H1 (cell line): ENCODE results near the gene GRAMD4. TPM values are rescaled to one million over a fixed set of nuclear protein-coding genes. Genes with fewer than 3 reads are reported as not detected.

Source experiments
- CTCF ChIA-PET: fragments of 300-600 bp; sonication (Branson Sonifier 250); formaldehyde crosslinking; loops from one replicate; lab custom pipeline; 2021; ENCODE audit not compliant: partially characterized antibody; lab: Charles Lee
- POLR2A ChIA-PET: fragments of 300-600 bp; sonication (Branson Sonifier 250); formaldehyde crosslinking; loops from one replicate; lab custom pipeline; 2021; ENCODE audit warnings: inconsistent platforms; ENCODE audit not compliant: partially characterized antibody; lab: Charles Lee
- DNase-seq, 2 experiments: peaks; one replicate each; pipeline versions ENCODE4 v3.0.0 to v3.0.0-alpha.2; 2010 to 2022; ENCODE audit warnings: low spot score in 2 of 2, low read depth in 1 of 2, mixed read lengths in 1 of 2
- FAIRE-seq: peaks from 2 replicates; lab custom pipeline; 2011; peaks lifted over from hg19 to GRCh38; lab: Jason Lieb, UNC
- H2AFZ ChIP-seq: 2 replicates; pipeline ENCODE4 v1.8.1; 2012; ENCODE audit warnings: low read length, inconsistent platforms
- H2AK5ac ChIP-seq: 2 replicates; pipeline ENCODE4 v1.6.1; 2013; ENCODE audit warnings: low read depth, low read length
- H2BK120ac ChIP-seq: replicated peaks from 2 replicates; pipeline ENCODE3; 2013; ENCODE audit warnings: low read depth, low read length, inconsistent platforms
- H2BK12ac ChIP-seq: 2 replicates; pipeline ENCODE4 v1.6.1; 2013; ENCODE audit warnings: low read depth, low read length
- H2BK15ac ChIP-seq: 2 replicates; pipeline ENCODE4 v1.6.1; 2013; ENCODE audit warnings: low read length
- H2BK20ac ChIP-seq: 2 replicates; pipeline ENCODE4 v1.6.1; 2013; ENCODE audit warnings: low read length
- H2BK5ac ChIP-seq: 2 replicates; pipeline ENCODE4 v1.6.1; 2013; ENCODE audit warnings: low read depth, low read length
- H3K14ac ChIP-seq: 2 replicates; pipeline ENCODE4 v1.6.1; 2013; ENCODE audit warnings: inconsistent platforms; ENCODE audit not compliant: insufficient read length
- H3K18ac ChIP-seq: 2 replicates; pipeline ENCODE4 v1.6.1; 2013; ENCODE audit warnings: low read length; ENCODE audit errors: extremely low read depth
- H3K23ac ChIP-seq: 2 replicates; pipeline ENCODE4 v1.6.1; 2013; ENCODE audit warnings: inconsistent platforms; ENCODE audit not compliant: insufficient read length
- H3K23me2 ChIP-seq: 2 replicates; pipeline ENCODE4 v1.6.1; 2013; ENCODE audit warnings: low read depth, low read length
- H3K27ac ChIP-seq: 2 replicates; pipeline ENCODE4 v1.6.1; 2011; ENCODE audit warnings: low read depth, low read length, inconsistent platforms
- H3K27me3 ChIP-seq, 4 experiments: replicated peaks in 1 of 4; 1 replicate in 1 of 4; 2 replicates in 3 of 4; pipeline versions ENCODE4 v1.6.1 to v1.8.1; 2011 to 2013; ENCODE audit warnings: low read length in 3 of 4, mild to moderate bottlenecking in 3 of 4, inconsistent platforms in 2 of 4, mixed read lengths in 2 of 4, moderate library complexity in 1 of 4; ENCODE audit not compliant: control insufficient read depth in 3 of 4, insufficient read depth in 3 of 4; ENCODE audit errors: extremely low read depth in 1 of 4
- H3K36me3 ChIP-seq, 4 experiments: 2 replicates each; pipeline versions ENCODE4 v1.6.1 to v1.8.1; 2011 to 2013; ENCODE audit warnings: mild to moderate bottlenecking in 4 of 4, low read length in 3 of 4, moderate library complexity in 2 of 4, control low read depth in 1 of 4, inconsistent platforms in 1 of 4; ENCODE audit not compliant: insufficient read depth in 4 of 4, control insufficient read depth in 2 of 4
- H3K4ac ChIP-seq: replicated peaks from 2 replicates; pipeline ENCODE3; 2013; ENCODE audit warnings: low read length, low read depth, mixed read lengths, inconsistent platforms; ENCODE audit not compliant: insufficient read length
- H3K4me1 ChIP-seq, 4 experiments: replicated peaks in 1 of 4; 1 replicate in 1 of 4; 2 replicates in 3 of 4; pipeline versions ENCODE4 v1.6.1 to v1.8.1; 2011 to 2013; ENCODE audit warnings: low read length in 3 of 4, inconsistent platforms in 2 of 4, mixed read lengths in 1 of 4; ENCODE audit not compliant: insufficient read depth in 4 of 4, control insufficient read depth in 3 of 4
- H3K4me2 ChIP-seq, 2 experiments: 2 replicates each; pipeline versions ENCODE4 v1.6.1 to v1.8.1; 2011 to 2013; ENCODE audit warnings: low read depth in 2 of 2, low read length in 2 of 2, control low read depth in 1 of 2, inconsistent platforms in 1 of 2, mild to moderate bottlenecking in 1 of 2; ENCODE audit not compliant: insufficient read depth in 1 of 2
- H3K4me3 ChIP-seq, 4 experiments: fragments of 200-600, 300-600 bp in 1 of 4; sonication (generic), shearing (Covaris generic), sonication (Bioruptor Twin) in 1 of 4; 2 replicates each; pipeline versions ENCODE4 v1.5.1 to v1.8.1; 2011 to 2016; ENCODE audit warnings: low read length in 4 of 4, low read depth in 3 of 4, control low read depth in 2 of 4, inconsistent platforms in 2 of 4, mild to moderate bottlenecking in 2 of 4, mixed read lengths in 1 of 4, moderate library complexity in 1 of 4; ENCODE audit not compliant: insufficient read depth in 2 of 4; ENCODE audit errors: extremely low read depth in 1 of 4
- H3K56ac ChIP-seq: replicated peaks from 2 replicates; pipeline ENCODE3; 2013; ENCODE audit warnings: low read depth, mild to moderate bottlenecking, mixed read lengths, low read length, inconsistent platforms; ENCODE audit not compliant: insufficient read length
- H3K79me1 ChIP-seq: 2 replicates; pipeline ENCODE4 v1.6.1; 2013; ENCODE audit warnings: low read depth, low read length, control low read depth
- H3K79me2 ChIP-seq, 2 experiments: 2 replicates each; pipeline versions ENCODE4 v1.6.1 to v1.8.1; 2012 to 2013; ENCODE audit warnings: low read length in 2 of 2, mild to moderate bottlenecking in 2 of 2, inconsistent platforms in 1 of 2; ENCODE audit not compliant: insufficient read depth in 2 of 2, control insufficient read depth in 1 of 2
- H3K9ac ChIP-seq, 4 experiments: replicated peaks in 1 of 4; 1 replicate in 1 of 4; 2 replicates in 3 of 4; pipeline versions ENCODE4 v1.6.1 to v1.8.1; 2011 to 2013; ENCODE audit warnings: low read depth in 3 of 4, low read length in 3 of 4, control low read depth in 2 of 4, mild to moderate bottlenecking in 2 of 4, moderate library complexity in 2 of 4, inconsistent platforms in 1 of 4; ENCODE audit errors: extremely low read depth in 1 of 4
- H3K9me3 ChIP-seq, 2 experiments: 2 replicates each; pipeline versions ENCODE4 v1.6.1 to v1.8.1; 2012 to 2013; ENCODE audit warnings: mild to moderate bottlenecking in 2 of 2, moderate library complexity in 2 of 2, control low read depth in 1 of 2, inconsistent platforms in 1 of 2, low read depth in 1 of 2, low read length in 1 of 2, mixed read lengths in 1 of 2; ENCODE audit not compliant: insufficient read depth in 2 of 2
- H4K20me1 ChIP-seq, 2 experiments: replicated peaks in 1 of 2; 2 replicates each; pipeline versions ENCODE3 to v1.8.1; 2011 to 2013; ENCODE audit warnings: inconsistent platforms in 2 of 2, low read length in 2 of 2, mild to moderate bottlenecking in 1 of 2; ENCODE audit not compliant: insufficient read depth in 2 of 2, control insufficient read depth in 1 of 2
- H4K5ac ChIP-seq: 2 replicates; pipeline ENCODE4 v1.6.1; 2013; ENCODE audit warnings: low read length, low read depth, mixed read lengths, inconsistent platforms; ENCODE audit not compliant: insufficient read length
- H4K8ac ChIP-seq: 2 replicates; pipeline ENCODE4 v1.8.0; 2013; ENCODE audit warnings: mild to moderate bottlenecking, moderate library complexity, low read length, inconsistent platforms; ENCODE audit not compliant: insufficient read depth; ENCODE audit errors: extremely low read depth
- H4K91ac ChIP-seq: replicated peaks from 2 replicates; pipeline ENCODE3; 2013; ENCODE audit warnings: low read length, mixed read lengths, inconsistent platforms; ENCODE audit not compliant: insufficient read length
- ASH2L ChIP-seq: fragments of 200-600, 300-600 bp; sonication (generic); IDR thresholded peaks from one replicate; pipeline ENCODE4 v1.7.1; 2017; ENCODE audit warnings: low read length
- FOSL1 ChIP-seq: IDR thresholded peaks from 2 replicates; pipeline ENCODE4 v1.6.1; 2011; ENCODE audit warnings: mild to moderate bottlenecking, low read depth, low read length, moderate library complexity; ENCODE audit not compliant: insufficient read depth
- GABPA ChIP-seq: IDR thresholded peaks from 2 replicates; pipeline ENCODE4 v1.6.1; 2011; ENCODE audit warnings: mild to moderate bottlenecking, low read length, moderate library complexity, borderline replicate concordance; ENCODE audit not compliant: insufficient read depth
- HDAC2 ChIP-seq, 2 experiments: fragments of 300-600 bp in 1 of 2; sonication (generic) in 1 of 2; IDR thresholded peaks; 2 replicates each; pipeline ENCODE4 v1.6.1; 2011 to 2012; ENCODE audit warnings: low read depth in 2 of 2, low read length in 2 of 2, mild to moderate bottlenecking in 2 of 2, moderate library complexity in 2 of 2, borderline replicate concordance in 1 of 2, inconsistent platforms in 1 of 2
- KDM5A ChIP-seq: fragments of 200-600 bp; IDR thresholded peaks from 2 replicates; pipeline ENCODE4 v1.7.1; 2012; ENCODE audit warnings: mild to moderate bottlenecking, low read length, inconsistent platforms, mixed read lengths
- POLR2A ChIP-seq, 2 experiments: IDR thresholded peaks; 1 replicate in 1 of 2; 2 replicates in 1 of 2; pipeline ENCODE4 v1.6.1; 2011; ENCODE audit warnings: low read depth in 2 of 2, low read length in 2 of 2, mild to moderate bottlenecking in 2 of 2; ENCODE audit errors: control extremely low read depth in 1 of 2
- POLR2AphosphoS5 ChIP-seq: IDR thresholded peaks from 2 replicates; pipeline ENCODE4 v1.6.1; 2011; ENCODE audit warnings: low read depth, low read length
- RFX5 ChIP-seq: IDR thresholded peaks from 2 replicates; pipeline ENCODE4 v1.6.1; 2011; ENCODE audit warnings: low read depth, low read length, improper control_type of control experiment, borderline replicate concordance
- TAF1 ChIP-seq: IDR thresholded peaks from 2 replicates; pipeline ENCODE4 v1.6.1; 2011; ENCODE audit warnings: mild to moderate bottlenecking, low read depth, low read length
- TBP ChIP-seq: IDR thresholded peaks from 2 replicates; pipeline ENCODE4 v1.6.1; 2011; ENCODE audit warnings: low read depth, low read length, improper control_type of control experiment
- WGBS, 2 experiments: shearing (Covaris generic) in 1 of 2; methylation state at CpG; one replicate each; pipeline versions ENCODE4 v1.1.6 to v1.1.7; 2013 to 2015; ENCODE audit warnings: low lambda C conversion rate in 2 of 2, mixed read lengths in 2 of 2, inconsistent platforms in 1 of 2, low coverage in 1 of 2, missing lambda C conversion rate in 1 of 2; ENCODE audit not compliant: insufficient replicate concordance in 2 of 2, insufficient coverage in 1 of 2, insufficient read length in 1 of 2; ENCODE audit errors: extremely low coverage in 1 of 2, missing lambda C conversion rate in 1 of 2; 5-methylcytosine and 5-hydroxymethylcytosine counted together
- polyA plus RNA-seq, 7 experiments: library from polyadenylated mRNA; depleted of rRNA in 3 of 7; stranded (reverse) in 5 of 7; unstranded in 2 of 7; fragments of >200 nt in 5 of 7; fragments of 200-250 nt in 2 of 7; gene quantifications; 1 replicate in 5 of 7; 2 replicates in 1 of 7; 4 replicates in 1 of 7; pipeline versions ENCODE4 v1.2.1 to v1.2.3, GENCODE V29; 2011 to 2013; ENCODE audit warnings: missing spikeins in 2 of 7, mixed read lengths in 2 of 7
- total RNA-seq: library from RNA; stranded (reverse); fragmentation: NEBNext Ultra II Directional; extraction: Animal tissue kit (Norgen Biotek cat#: 25700); gene quantifications from 2 replicates; pipeline ENCODE4 v1.2.1, GENCODE V29; 2021
- TF ChIP-seq, protein P1 (sequence below), 3 experiments: IDR thresholded peaks; 1 replicate in 2 of 3; 2 replicates in 1 of 3; pipeline versions ENCODE4 v1.5.1 to v1.6.1; 2011; ENCODE audit warnings: low read length in 3 of 3, mild to moderate bottlenecking in 3 of 3, inconsistent platforms in 2 of 3, low read depth in 1 of 3, moderate library complexity in 1 of 3; ENCODE audit not compliant: insufficient read depth in 1 of 3; ENCODE audit errors: control extremely low read depth in 1 of 3

GRAMD4 gene
- total and polyA plus RNA-seq, 2 of the 8 experiments (the other 6 are each of a cell fraction or from before 2014, with no cell fraction given): 7.9 to 25.6 TPM

DNA sequence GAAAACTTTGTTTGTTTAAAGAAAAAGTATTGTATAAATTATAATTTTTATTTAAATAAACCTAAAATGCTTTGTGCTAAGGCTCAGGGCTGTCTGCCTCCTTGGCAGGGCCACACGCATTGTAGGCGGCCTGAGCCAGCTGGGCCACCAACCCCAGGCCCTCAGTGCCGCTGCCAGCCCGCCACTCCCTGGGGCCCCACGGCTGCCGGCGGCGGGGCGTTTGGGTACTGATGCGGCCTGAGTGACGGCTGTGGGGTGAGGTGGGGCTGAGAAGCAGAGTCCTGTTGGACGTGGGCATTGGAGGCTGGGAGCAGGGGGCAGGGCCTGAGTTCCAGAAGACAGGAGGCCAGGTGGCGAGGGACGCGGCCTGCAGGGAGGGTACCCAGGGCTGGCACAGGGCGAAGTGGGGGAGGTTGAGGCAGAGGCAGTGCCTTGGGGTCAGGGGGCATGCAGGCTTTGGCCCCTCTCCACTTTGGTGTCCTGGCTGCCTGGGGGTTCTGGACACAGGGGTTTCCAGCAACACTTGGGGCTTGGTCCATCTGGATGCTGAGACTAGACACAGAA is 59.6 kb downstream of the GRAMD4 start:
- Histone ChIP-seq H3K27ac (no peak overlapping the region), H3K56ac (no peak overlapping the region), H4K91ac (no peak overlapping the region), H2BK15ac (no peak overlapping the region), H3K4me1 (no peaks in the 10 kb centered on the region), H3K79me1 (no peaks in the 10 kb centered on the region), H3K18ac (no peak overlapping the region), H2BK5ac (no peak overlapping the region), H2AK5ac (no peak overlapping the region), H2BK20ac (no peak overlapping the region), H3K9ac (no peak overlapping the region), H3K14ac (no peak overlapping the region), H3K4me2 (no peak overlapping the region), H3K9me3 (no peaks in the 10 kb centered on the region), H2BK120ac (no peak overlapping the region), H3K23me2 (peaks cover 3% of the 10 kb centered on the region; the same call in 1 of the 2 replicates), H2BK12ac (no peak overlapping the region), H4K8ac (peak overlapping the region; percentile 14; the same call in 1 of the 2 replicates), H3K4ac (no peak overlapping the region), H3K79me2 (no peaks in the 10 kb centered on the region), H4K20me1 (no peaks in the 10 kb centered on the region), H3K27me3 (no peaks in the 10 kb centered on the region), H2AFZ (no peak overlapping the region), H4K5ac (no peak overlapping the region), H3K36me3 (no peaks in the 10 kb centered on the region; a peak in 1 of 8 replicates), H3K4me3 (no peak overlapping the region), H3K23ac (no peak overlapping the region)
- ChIA-PET CTCF (interaction anchor here (1.0 kb wide), 1 partner anchor 117 kb away, joined by 3 read pairs; no protein-coding TSS in a partner anchor), POLR2A (interaction anchor here (1.4 kb wide), 1 partner anchor 44 kb away, joined by 4 read pairs; no protein-coding TSS in a partner anchor)
- DNase-seq (no peak), FAIRE-seq (no peak)
- 95% methylated on average over 16 of the region's 16 CpGs; no CpG with 5 or more reads in 1 of the 2 experiments for WGBS, 2 experiments
- TF ChIP-seq POLR2A (IDR thresholded peaks at IDR 0.05; ENCODE audit: control extremely low read depth in 1 of 2, low read depth in 2 of 2, low read length in 2 of 2): no peak
- no peak for TF ChIP-seq POLR2AphosphoS5
- TF ChIP-seq HDAC2 (IDR thresholded peaks at IDR 0.05; ENCODE audit: borderline replicate concordance in 1 of 2, low read depth in 2 of 2, low read length in 2 of 2): no peak
- no peak for TF ChIP-seq TAF1
- no peak for TF ChIP-seq RFX5
- TF ChIP-seq ASH2L: no peak
- TF ChIP-seq TBP: no peak
- TF ChIP-seq KDM5A: no peak
- no peak for TF ChIP-seq FOSL1
- TF ChIP-seq, protein P1, sequence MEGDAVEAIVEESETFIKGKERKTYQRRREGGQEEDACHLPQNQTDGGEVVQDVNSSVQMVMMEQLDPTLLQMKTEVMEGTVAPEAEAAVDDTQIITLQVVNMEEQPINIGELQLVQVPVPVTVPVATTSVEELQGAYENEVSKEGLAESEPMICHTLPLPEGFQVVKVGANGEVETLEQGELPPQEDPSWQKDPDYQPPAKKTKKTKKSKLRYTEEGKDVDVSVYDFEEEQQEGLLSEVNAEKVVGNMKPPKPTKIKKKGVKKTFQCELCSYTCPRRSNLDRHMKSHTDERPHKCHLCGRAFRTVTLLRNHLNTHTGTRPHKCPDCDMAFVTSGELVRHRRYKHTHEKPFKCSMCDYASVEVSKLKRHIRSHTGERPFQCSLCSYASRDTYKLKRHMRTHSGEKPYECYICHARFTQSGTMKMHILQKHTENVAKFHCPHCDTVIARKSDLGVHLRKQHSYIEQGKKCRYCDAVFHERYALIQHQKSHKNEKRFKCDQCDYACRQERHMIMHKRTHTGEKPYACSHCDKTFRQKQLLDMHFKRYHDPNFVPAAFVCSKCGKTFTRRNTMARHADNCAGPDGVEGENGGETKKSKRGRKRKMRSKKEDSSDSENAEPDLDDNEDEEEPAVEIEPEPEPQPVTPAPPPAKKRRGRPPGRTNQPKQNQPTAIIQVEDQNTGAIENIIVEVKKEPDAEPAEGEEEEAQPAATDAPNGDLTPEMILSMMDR (IDR thresholded peaks at IDR 0.05; ENCODE audit: control extremely low read depth in 1 of 3, insufficient read depth in 1 of 3, low read depth in 1 of 3, low read length in 3 of 3): no peak
- TF ChIP-seq GABPA: no peak
